Limb (tissue), 2 donors: ENCODE results near the gene CENPS.
"Not testable (repeated sequence)": the region's sequence is repeated elsewhere in the genome, so short reads cannot be mapped to it uniquely, and the experiment has no call there.

ENCODE experiments used
- DNase-seq, 2 donors: peaks; one replicate each; pipeline ENCODE4 v3.0.0-alpha.2; 2016; ENCODE audit errors: extremely low spot score in 2 of 2

Gene CENPS

GRCh38 chr1:10418741-10419140 lies 11.5 kb upstream of the CENPS start:
- not testable (repeated sequence) for DNase-seq

DNA sequence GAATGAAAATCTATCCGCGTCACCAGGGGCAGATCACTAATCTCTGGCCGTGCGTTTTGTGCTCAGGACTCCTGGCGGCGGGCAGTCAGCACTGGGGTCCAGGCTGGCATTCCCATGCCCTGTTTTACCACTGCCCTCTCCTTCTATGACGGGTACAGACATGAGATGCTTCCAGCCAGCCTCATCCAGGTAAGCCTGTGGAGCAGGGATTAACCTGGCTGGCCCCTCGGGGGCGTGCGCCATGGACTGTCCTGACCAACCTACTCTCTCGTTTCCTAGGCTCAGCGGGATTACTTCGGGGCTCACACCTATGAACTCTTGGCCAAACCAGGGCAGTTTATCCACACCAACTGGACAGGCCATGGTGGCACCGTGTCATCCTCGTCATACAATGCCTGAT lies 10.9 kb upstream of the CENPS start:
- no peak for DNase-seq

DNA sequence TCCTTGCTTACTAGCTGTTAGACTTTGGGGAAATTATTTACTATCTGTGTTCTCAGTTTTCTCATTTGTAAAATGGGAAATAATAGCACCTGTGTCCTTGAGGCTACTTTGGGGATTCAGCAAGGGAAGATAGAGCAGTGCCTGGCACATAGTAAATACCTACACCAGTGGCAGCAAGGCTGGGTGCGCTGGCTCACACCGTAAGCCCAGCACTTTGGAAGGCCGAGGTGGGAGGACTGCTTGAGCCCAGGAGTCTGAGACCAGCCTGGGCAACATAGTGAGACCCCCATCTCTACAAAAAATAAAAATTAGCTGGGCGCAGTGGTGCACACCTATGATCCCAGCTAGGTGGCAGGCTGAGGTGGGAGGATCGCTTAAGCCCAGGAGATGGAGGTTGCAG lies 8.6 kb upstream of the CENPS start:
- DNase-seq: no peak

GRCh38 chr1:10424034-10424433 lies 6.2 kb upstream of the CENPS start:
- DNase-seq: peak in 1 of 2 donors; percentile 8

DNA sequence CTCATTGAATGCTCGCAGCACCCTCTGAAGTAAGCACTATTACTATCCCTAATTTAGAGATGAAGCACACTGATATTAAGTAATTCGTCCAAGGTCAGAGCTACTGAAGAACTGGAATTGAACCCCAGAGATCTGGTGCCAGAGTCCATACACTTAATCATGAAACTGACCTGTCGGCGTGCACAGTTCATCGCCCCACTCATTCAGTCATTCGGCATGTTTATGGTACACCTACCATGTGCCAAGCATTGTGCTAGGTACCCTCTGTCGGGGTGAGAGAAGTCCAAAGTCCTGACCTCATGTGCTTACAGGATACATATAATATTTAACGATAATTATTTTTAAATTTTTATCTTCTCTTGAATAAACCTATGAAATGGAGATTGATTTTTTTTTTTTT lies 5.6 kb upstream of the CENPS start:
- no peak for DNase-seq

- DNase-seq: not testable (repeated sequence)
These were observed 4.3 kb upstream of the CENPS start for GRCh38 chr1:10425826-10426534.

GRCh38 chr1:10426535-10426848 lies 3.7 kb upstream of the CENPS start:
- not testable (repeated sequence) for DNase-seq

- DNase-seq: no peak
These were observed 1.2 kb upstream of the CENPS start for GRCh38 chr1:10428984-10429383.

DNA sequence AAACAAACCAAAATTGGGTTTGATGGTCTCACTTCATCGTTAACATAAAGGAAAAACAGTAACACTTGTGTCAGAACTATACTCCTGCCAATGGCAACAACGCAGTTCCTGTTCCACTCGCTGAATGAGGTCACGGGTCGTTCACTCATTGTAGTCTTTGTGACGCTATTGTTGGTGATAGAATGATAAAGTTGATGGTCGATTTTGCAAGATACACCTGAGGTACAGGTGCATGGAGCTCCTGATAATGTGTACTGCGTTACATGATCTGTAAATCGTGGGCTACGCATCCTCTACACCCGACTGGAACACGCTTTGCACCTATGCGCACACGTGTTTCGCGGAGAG lies 391 bp upstream of the CENPS start:
- no peak for DNase-seq

GRCh38 chr1:10431070-10431730 lies 967 bp downstream of the CENPS start:
- DNase-seq: no peak

DNA sequence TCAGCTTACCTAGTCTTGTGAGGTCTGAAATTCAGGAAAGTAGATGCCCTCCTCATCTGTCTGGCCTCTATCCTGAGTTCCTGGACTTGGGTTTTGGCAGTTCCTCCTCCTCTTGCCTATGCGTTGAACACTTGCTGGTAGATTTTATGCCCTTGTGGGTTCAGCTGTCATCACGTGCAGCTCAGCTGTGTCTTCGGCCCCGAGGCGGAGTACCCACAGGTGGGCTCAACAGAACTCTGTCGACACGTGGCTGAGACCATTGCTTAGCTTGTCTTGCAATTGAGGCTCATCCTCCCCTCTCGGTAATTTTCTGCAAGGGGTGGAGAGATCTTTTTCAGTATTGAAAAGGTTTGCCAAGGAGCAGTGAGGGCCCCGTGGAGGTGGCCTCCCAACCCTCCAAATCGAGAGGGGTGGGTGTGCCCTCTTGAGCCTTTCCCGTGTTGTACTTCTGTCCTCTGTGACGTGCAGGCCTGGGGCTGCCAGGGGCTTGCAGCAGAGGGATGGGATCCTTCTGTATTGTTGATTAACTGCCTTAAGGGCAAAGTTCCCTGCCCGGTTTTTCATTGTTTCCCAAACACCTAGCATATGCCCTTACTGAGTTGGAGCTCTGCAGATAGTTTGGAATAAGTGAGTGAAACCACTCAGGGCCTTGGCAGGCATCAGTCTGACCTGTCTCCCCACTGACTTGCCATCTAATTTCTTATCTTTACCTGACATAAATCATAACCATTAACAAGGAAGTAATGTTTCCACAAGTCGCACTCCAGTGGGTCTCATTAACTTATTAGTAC lies 2.9 kb downstream of the CENPS start:
- no peak for DNase-seq

DNA sequence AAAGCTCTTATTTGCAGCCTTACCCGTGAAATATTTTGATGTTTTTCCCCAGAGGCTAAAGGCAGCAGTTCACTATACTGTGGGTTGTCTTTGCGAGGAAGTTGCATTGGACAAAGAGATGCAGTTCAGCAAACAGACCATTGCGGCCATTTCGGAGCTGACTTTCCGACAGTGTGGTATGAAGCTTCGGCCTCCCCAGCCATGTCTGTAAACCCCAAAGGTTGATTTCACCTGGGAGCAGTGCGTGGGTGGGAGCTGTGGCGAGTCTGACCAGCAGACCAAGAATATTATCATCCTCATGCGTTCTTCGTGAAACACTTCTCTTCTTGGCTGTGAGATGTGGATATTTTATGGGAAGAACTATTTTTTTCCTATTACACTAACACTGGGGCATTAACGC lies 3.6 kb downstream of the CENPS start:
- DNase-seq: no peak

- no peak for DNase-seq
These were observed 4.4 kb downstream of the CENPS start for GRCh38 chr1:10434590-10434989.

GRCh38 chr1:10437052-10437451 lies 6.8 kb downstream of the CENPS start:
- DNase-seq: no peak

DNA sequence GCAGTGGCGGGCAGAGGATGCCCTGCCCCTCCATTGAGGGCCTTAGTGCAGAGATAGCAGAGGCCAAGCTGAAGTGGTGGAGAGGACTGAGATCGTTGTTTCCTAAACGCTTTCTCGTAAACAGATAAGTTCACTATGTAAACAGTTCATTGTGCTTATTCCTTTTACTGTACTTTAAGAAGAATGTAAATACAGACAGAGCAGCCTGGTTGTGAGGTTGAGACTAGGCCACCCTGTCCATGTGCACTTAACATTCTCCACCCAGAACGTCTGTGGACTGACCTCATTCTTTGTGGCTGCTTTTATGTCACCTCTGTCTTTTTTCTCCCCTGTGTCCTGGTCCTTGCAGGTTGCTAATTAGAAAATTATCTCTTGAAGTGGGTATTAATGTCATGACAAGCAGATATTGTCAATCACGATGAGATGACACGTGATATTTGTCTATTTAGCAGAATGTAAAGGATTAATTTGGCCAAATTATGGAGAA lies 8.5 kb downstream of the CENPS start:
- DNase-seq: no peak

- DNase-seq: no peak
These were observed 10.1 kb downstream of the CENPS start for GRCh38 chr1:10440305-10440704.

- no peak for DNase-seq
These were observed 10.6 kb downstream of the CENPS start for GRCh38 chr1:10440794-10441193.

DNA sequence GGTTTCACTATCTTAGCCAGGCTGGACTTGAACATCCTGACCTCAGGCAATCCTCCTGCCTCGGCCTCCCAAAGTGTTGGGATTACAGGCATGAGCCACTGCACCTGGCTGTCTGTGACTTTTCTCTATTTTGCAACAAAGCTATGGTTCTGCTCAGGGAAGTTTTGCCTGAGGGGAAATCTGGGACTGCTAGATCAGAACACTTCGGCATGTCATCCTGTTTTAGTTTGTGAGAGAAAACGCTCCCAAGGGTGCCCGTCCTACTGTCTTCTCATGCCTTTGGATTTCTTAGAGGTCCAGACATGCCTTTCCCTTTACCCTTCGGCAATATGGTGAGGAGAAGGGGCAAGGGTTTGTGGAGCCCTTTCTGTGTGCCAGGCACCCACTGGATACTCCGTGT lies 14.0 kb downstream of the CENPS start:
- no peak for DNase-seq

DNA sequence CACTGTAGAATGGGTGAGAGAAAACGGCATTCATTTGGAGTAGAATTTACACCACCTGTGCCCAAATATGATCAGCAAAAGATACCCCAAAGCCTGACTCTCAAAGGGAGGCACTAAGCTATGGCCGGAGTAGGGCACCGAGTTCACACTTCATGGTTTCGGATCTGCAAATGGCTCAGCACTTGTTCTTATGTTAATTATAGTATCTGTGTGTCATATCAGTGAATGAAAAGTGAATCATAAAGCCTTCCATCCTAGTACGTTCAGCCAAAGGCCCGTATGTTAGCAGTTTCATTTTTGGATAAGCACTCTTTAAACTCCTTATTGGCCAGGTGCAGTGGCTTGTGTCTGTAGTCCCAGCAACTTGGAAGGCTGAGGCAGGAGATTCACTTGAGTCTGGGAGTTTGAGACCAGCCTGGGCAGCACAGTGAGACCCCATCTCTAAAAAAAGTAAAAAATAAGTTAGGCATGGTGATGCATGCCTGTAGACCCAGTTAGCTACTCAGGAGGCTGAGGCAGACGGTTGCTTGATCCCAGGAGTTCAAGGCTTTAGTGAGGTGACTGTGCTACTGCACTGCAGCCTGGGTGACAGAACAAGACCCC lies 14.7 kb downstream of the CENPS start:
- DNase-seq: no peak

DNA sequence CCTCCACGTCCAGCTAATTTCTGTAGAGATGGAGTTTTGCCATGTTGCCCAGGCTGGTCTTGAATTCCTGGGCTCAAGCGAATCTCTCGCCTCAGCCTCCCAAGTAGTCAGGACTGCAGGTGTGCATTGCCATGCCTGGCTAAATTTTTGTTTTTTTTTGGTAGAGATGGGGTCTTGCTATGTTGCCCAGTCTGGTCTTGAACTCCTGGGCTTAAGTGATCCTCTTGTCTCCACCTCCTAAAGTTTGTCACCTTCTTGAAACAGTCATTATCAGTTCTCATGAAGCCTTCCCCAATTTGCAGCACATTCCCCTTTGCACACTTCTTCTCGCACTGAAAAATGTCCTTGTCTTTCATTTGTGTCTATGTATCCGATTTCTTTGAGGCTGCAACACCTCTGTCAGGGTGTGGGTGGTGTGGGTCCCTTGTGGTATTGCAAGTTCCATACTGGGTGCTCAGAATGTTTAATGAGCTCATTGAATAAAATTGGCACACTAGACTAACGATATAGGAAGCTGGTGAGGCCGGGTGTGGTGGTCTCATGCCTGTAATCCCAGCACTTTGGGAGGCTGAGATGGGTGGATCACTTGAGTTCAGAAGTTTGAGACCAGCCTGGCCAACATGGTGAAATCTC lies 16.7 kb downstream of the CENPS start:
- no peak for DNase-seq

DNA sequence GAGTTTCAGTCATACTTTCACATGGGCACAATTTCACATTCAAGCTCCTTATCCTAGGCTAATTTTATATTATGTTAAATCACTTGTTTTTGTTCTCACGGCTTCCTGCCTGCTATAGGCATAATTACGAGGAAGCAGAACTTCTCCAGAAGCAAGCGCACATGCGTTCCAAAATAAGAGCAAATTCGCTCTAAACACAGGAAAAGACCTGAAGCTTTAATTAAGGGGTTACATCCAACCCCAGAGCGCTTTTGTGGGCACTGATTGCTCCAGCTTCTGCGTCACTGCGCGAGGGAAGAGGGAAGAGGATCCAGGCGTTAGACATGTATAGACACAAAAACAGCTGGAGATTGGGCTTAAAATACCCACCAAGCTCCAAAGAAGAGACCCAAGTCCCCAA lies 19.5 kb downstream of the CENPS start, which contains the start of gene CORT:
Gene CORT, plus strand, starts transcription at position 281 of the 400 bp plus-strand sequence. CDS start 193 bp downstream, outside the sequence.
- no peak for DNase-seq
